Testis (tissue), 2 donors: ENCODE data around the gene TBX6.

Source experiments
- CTCF ChIP-seq, 3 experiments: fragments of 450-650 bp in 2 of 3; fragments of 200-600 bp in 1 of 3; sonication (generic) in 1 of 3; IDR thresholded peaks; one replicate each; pipeline ENCODE4 v1.5.1; 2016 to 2019; ENCODE audit warnings: antibody characterized with exemption in 3 of 3, mild to moderate bottlenecking in 2 of 3, moderate library complexity in 1 of 3
- POLR2A ChIP-seq: fragments of 450-650 bp; IDR thresholded peaks from one replicate; pipeline ENCODE4 v1.6.1; 2017; ENCODE audit warnings: antibody characterized with exemption, mild to moderate bottlenecking, moderate library complexity

GRCh38 chr16:30119428-30119827 is 27.7 kb upstream of the TBX6 start:
- no peak for TF ChIP-seq POLR2A
- no peak for TF ChIP-seq CTCF (IDR thresholded peaks at IDR 0.05)
